HG03460 (cell line): ENCODE results near the gene FCAR.
"Not testable (repeated sequence)": the region's sequence is repeated elsewhere in the genome, so short reads cannot be mapped to it uniquely, and the experiment has no call there.

Experiments
- ATAC-seq: cut with Tn5 transposase; IDR thresholded peaks from one replicate; pipeline ENCODE4 v1.9.1; 2021; ENCODE audit not compliant: unreplicated experiment

FCAR gene

DNA sequence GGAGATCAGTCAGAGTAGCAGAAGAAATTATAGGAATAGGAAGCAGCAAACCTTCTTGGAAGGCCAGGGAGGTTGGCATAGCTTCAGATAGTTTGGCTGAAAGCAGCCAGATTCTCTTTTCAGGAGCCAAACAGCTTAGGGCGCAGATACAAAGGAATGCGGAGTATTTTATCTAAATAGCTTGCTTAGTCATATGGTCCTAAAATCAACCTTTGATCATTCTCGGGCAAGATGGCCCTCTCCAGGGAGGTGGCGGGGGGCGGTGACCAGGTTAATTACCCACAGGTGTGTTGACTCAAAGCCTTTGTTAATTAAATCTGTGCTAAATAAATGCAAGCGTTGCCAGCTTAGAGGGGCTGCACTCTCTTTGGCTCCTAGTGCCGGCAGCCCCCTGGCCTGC, 19.4 kb downstream of the FCAR start:
- ATAC-seq: no peak

DNA sequence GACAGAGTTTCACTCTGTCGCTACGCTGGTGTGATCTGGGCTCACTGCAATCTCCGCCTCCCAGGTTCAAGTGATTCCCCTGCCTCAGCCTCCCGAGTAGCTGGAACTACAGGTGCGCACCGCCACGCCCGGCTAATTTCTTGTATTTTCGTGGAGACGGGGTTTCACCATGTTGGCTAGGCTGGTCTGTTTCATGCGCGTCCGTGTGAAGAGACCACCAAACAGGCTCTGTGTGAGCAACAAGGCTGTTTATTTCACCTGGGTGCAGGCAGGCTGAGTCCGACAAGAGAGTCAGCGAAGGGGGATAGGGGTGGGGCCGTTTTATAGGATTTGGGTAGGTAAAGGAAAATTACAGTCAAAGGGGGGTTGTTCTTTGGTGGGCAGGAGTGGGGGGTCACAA, 20.1 kb downstream of the FCAR start:
- not testable (repeated sequence) for ATAC-seq

GRCh38 chr19:54896036-54896435, 22.0 kb downstream of the FCAR start:
- ATAC-seq: no peak

DNA sequence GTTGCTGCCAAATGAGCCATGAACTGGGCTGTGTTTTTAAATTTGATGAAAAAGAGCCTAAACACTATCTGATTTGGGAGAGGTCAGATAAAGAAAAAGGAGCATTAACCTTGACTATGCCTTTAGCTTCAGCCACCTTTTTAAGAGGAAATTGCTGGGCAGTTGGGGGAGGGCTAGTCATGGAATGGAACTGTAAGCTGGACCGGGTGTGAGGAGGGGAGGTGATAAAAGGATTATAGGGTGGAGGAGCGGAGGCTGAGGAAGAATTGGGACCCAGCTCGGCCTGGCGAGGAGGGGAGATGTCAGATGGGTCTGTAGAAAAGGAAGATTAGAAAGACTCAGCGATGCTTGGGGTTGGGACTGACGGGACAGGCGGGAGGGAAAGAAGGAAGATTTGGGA, 24.6 kb downstream of the FCAR start:
- ATAC-seq: not testable (repeated sequence)

DNA sequence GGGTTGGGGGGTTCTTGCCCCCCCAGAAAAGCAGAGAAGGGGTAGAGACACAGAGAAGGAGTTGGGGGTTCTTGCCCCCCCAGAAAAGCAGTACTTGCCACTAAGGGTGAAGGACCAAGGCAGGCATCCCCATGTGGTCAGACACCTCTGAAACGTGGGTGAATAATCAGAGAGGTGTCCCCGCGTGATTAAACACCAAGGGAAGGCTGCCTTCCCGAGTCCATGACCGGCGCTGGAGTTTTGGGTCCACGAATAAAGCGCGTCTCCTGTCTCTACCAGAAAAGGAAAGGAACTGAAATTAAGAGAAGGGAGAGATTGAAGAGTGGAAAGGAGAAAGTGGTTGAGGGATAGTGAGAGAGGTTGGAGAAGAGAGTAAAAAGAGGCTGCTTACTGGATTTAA, 25.6 kb downstream of the FCAR start:
- not testable (repeated sequence) for ATAC-seq

DNA sequence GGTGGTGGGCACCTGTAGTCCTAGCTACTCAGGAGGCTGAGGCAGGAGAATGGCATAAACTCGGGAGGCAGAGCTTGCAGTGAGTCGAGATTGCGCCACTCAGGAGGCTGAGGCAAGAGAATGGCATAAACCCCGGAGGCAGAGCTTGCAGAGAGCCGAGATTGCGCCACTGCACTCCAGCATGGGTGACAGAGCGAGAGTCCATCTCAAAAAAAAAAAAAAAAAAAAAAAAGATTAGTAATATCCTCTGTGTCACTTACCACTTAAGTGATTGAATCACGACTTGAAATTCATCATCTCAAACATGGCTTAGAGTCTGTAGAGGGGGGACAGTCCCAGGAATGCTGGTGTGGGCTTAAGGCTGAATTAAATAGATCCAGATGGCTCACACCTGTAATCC, 27.1 kb downstream of the FCAR start:
- ATAC-seq: not testable (repeated sequence)

DNA sequence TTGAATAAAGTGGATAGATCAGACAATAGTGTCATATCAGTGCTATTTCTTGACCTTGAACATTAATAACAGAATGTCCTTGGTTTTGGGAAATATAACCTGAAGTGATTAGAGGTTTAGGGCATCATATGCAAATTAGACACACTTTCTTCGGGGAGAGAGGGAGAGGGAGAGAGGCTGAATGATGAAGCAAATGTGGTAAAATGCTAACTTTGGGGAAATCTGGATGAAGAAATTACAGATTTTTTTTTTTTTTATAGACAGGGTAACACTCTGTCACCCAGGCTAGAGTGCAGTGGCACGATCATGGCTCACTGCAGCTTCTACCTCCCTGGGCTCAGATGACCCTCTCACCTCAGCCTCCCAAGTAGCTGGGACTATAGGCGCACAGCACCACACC, 28.0 kb downstream of the FCAR start:
- ATAC-seq: no peak

- no peak for ATAC-seq
Observed at GRCh38 chr19:54903303-54903702, 29.3 kb downstream of the FCAR start.

GRCh38 chr19:54904261-54904660, 30.2 kb downstream of the FCAR start:
- ATAC-seq: not testable (repeated sequence)

GRCh38 chr19:54905421-54905802, 31.4 kb downstream of the FCAR start:
- ATAC-seq: no peak

GRCh38 chr19:54905803-54906511, 31.9 kb downstream of the FCAR start, which contains the start of gene NCR1:
NCR1 (plus strand) TSS chr19:54906148; CDS start chr19:54906188, 40 bp downstream.
- no peak for ATAC-seq

DNA sequence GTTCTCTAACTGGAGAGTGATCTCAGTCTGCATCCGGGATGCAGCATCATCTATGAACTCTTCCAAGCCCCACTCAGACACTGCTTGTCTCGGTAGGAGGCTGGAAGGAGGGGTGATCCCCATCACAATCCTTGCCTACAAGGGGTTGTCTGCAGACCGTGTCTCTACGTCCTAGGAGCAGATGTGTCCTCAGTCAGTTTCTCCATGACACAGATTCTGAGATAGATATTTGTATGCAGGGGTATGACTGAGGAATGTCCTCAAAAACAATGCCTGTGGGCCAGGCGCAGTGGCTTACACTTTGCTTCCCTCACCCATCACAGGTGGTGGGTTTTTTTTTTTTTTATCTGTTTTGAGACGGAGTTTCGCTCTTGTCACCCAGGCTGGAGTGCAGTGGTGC, 32.8 kb downstream of the FCAR start:
- no peak for ATAC-seq

- not testable (repeated sequence) for ATAC-seq
Observed at GRCh38 chr19:54907899-54908298, 33.9 kb downstream of the FCAR start.

- ATAC-seq: no peak
Observed at GRCh38 chr19:54916822-54917221, 42.8 kb downstream of the FCAR start.

DNA sequence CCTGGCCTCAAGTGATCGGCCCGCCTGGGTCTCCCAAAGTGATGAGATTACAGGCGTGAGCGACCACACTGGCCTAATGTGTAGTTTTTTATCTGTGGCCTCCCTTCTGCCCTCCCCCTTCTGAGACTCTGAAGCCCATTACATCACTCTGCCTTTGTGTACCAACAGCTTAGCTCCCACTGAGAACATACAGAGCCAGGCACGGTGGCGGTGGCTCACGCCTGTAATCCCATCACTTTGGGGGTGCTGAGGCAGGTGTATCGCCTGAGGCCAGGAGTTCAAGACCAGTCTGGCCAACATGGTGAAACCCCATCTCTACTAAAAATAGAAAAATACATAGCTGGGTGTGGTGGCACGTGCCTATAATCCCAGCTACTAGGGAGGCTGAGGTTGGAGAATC, 44.5 kb downstream of the FCAR start:
- ATAC-seq: no peak

DNA sequence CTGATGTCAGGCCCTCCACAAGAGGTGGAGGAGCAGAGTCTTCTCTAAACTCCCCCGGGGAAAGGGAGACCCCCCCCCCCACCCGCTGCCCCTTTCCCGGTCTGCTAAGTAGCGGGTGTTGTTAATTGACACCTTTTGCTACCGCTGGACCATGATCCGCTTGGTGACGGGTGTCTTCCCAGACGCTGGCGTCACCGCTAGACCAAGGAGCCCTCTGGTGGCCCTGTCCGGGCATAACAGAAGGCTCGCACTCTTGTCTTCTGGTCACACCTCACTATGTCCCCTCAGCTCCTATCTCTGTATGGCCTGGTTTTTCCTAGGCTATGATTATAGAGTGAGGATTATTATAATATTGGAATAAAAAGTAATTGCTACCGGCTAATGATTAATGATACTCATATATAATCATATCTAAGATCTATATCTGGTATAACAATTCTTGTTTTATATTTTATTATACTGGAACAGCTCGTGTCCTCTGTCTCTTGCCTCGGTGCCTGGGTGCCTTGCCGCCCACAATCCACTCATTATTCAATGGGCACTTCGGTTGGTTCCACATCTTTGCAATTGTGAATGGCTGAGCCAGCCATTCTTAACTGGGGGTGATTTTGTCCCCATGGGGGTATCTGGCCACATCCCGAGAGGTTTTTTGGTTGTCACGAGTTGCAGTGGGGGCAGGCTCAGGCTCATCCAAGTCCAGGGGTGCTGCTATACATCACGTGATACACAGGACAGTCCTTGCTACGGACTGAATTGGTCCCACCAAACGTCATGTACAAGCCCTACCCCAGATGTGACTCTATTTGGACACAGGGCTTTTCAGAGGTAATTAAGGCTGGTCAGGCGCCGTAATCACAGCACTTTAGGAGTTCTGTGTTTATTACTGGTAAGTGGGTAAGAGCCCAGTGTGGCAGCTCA, 45.9 kb downstream of the FCAR start:
- ATAC-seq: not testable (repeated sequence)

- no peak for ATAC-seq
Observed at GRCh38 chr19:54921082-54921481, 47.0 kb downstream of the FCAR start.

DNA sequence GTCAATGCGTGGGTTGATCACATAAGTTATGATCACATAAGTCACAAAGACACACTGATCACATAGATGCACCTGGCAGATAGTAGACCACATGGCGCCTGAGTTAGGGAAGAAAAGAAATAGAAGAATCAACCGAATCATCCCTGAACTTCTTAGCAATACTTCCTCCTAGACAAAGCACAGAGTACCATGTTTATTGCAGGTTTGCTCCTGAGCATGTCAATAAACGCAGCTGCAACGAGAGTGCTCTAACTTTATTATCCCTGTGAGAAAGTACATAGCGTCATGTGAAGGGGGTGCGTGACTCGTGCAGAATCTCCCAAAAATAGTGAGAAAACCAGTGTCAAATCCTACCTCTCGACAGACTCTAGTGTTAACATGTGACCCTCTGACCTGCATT, 49.2 kb downstream of the FCAR start:
- no peak for ATAC-seq

DNA sequence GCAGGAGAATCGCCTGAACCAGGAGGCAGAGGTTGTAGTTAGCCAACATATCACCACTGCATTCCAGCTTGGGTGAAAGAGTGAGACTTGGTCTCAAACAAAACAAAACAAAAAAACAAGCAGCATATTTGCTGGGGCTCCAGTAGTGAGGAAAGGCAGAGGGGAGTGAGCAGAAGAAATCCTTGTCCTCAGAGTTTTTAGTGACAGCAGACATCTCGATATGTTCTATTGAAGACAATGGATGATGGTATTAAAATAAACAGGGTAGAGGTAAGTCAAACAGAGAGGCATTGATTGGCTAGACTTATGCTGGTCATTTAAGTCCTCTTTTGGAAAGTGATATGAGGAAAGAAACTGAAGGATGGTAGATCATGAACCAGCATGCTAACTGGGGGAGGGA, 54.3 kb downstream of the FCAR start:
- no peak for ATAC-seq

GRCh38 chr19:54937926-54938325, 63.9 kb downstream of the FCAR start:
- no peak for ATAC-seq

GRCh38 chr19:54938906-54939305, 64.9 kb downstream of the FCAR start:
- no peak for ATAC-seq

GRCh38 chr19:54939538-54939937, 65.5 kb downstream of the FCAR start:
- not testable (repeated sequence) for ATAC-seq
